ENCODE results near the gene GGT1. TPM values are rescaled to one million over a fixed set of nuclear protein-coding genes. Genes with fewer than 3 reads are reported as not detected.

The GGT1 gene
- total and polyA plus RNA-seq, 7 donors: 2.9 to 33.1 (median 5.4) TPM

DNA sequence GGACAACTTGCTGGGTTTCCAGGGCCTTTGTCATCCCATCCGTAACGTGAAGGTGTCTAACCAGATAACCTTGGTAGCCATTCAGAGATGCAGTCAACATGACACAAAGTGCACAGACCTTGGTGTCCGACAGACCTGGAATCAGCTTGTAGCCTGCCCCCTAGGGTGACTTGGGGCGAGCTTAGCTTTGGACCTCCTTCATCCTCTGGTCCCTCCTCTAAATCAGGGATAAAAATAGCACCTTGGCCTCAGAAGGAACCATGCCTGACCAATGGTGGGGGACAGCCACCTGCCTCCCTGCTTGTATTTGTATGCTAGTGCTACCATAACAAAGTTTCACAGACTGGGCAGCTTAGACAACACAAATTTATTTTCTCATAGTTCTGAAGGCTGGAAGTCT lies 43.5 kb upstream of the GGT1 start:
- Histone ChIP-seq H3K36me3 (peaks cover 0 to 47% (median 12%) of the 10 kb centered on the region in 4 donors), H3K27ac (no peak overlapping the region), H3K27me3 (no peaks in the 10 kb centered on the region), H3K4me3 (no peak overlapping the region), H3K9me3 (no peaks in the 10 kb centered on the region), H3K4me1 (peaks cover 0 to 39% (median 27%) of the 10 kb centered on the region in 4 donors)
- TF ChIP-seq POLR2AphosphoS5 (IDR thresholded peaks at IDR 0.05) (no peak), EP300 (IDR thresholded peaks at IDR 0.05) (no peak), POLR2A (IDR thresholded peaks at IDR 0.05) (no peak)
- TF ChIP-seq, protein P1, sequence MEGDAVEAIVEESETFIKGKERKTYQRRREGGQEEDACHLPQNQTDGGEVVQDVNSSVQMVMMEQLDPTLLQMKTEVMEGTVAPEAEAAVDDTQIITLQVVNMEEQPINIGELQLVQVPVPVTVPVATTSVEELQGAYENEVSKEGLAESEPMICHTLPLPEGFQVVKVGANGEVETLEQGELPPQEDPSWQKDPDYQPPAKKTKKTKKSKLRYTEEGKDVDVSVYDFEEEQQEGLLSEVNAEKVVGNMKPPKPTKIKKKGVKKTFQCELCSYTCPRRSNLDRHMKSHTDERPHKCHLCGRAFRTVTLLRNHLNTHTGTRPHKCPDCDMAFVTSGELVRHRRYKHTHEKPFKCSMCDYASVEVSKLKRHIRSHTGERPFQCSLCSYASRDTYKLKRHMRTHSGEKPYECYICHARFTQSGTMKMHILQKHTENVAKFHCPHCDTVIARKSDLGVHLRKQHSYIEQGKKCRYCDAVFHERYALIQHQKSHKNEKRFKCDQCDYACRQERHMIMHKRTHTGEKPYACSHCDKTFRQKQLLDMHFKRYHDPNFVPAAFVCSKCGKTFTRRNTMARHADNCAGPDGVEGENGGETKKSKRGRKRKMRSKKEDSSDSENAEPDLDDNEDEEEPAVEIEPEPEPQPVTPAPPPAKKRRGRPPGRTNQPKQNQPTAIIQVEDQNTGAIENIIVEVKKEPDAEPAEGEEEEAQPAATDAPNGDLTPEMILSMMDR (IDR thresholded peaks at IDR 0.05): no peak
- WGBS, 2 donors: 74 to 81% methylated on average over 4 of the region's 4 CpGs
- no peak for DNase-seq
- intact Hi-C loops (cut with DNase I): no loop called here

DNA sequence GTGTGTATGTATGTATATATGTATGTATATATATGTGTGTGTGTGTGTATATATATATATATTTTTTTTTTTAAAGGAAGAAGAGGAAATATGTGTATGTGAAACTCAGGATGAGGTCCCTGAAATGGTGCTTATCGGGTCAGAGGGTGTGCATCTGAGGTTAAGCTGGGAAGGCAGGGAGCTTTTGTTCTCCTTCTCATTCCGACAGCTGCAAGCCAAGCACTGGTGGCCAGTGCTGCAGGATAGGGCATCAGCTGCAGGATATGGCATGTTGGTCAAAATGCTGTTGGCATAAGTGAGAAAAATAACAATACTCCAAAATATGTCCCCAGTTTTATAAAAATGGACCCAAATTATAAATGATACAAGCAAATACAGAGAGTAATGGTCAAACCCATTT lies 39.7 kb upstream of the GGT1 start:
- Histone ChIP-seq H3K4me1 (peaks cover 0 to 47% (median 24%) of the 10 kb centered on the region in 4 donors), H3K27me3 (no peaks in the 10 kb centered on the region), H3K27ac (no peak overlapping the region), H3K4me3 (no peak overlapping the region), H3K36me3 (peaks cover 0 to 52% (median 5%) of the 10 kb centered on the region in 4 donors), H3K9me3 (no peaks in the 10 kb centered on the region)
- 90 to 93% methylated on average over 2 of the region's 2 CpGs for WGBS, 2 donors
- intact Hi-C loops (cut with DNase I): no loop called here
- TF ChIP-seq POLR2AphosphoS5 (IDR thresholded peaks at IDR 0.05) (no peak), EP300 (IDR thresholded peaks at IDR 0.05) (no peak)
- DNase-seq: no peak

DNA sequence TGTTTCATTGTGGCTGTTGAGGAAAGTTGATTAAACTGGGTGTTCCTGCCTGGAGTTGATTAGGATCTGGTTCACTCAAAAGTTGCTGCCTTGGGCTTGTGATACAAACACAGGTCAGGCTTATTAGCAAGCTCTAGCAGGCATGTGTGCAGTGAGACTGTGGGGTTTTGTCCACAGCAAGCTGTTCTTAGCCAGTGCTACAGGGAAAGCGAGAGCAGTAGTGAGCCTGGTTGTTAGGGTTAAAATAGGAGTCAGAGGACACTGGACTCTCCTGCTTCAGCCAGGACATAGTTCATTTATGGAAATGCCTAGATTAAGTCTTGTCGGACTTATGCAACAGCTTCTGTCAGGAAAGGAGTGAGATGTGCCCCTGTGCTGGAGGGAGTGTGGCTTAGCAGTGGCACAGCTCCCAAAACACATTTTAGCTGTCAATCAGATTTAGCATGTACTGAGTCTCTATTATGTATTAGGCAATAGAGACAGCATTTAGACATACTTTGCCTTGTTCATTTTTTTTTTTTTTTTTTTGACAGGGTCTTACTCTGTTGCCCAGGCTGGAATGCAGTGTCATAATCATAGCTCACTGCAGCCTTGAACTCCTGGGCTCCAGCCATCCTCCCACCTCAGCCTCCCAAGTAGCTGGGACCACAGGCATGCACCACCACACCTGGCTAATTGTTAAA lies 38.5 kb upstream of the GGT1 start:
- H3K4me1 ChIP-seq: peaks cover 0 to 38% (median 24%) of the 10 kb centered on the region in 4 donors
- no peaks in the 10 kb centered on the region for H3K27me3 ChIP-seq
- no peak for DNase-seq
- WGBS, 2 donors: 79 to 90% methylated on average over 2 of the region's 2 CpGs
- TF ChIP-seq POLR2A (IDR thresholded peaks at IDR 0.05) (no peak), POLR2AphosphoS5 (IDR thresholded peaks at IDR 0.05) (no peak), EP300 (IDR thresholded peaks at IDR 0.05) (no peak)
- TF ChIP-seq, protein P1 (IDR thresholded peaks at IDR 0.05): no peak
- no peak overlapping the region for H3K4me3 ChIP-seq
- H3K27ac ChIP-seq: peak overlapping the region in 1 of 4 donors; percentile 64
- H3K36me3 ChIP-seq: peaks cover 6 to 52% (median 11%) of the 10 kb centered on the region in 4 donors
- intact Hi-C loops (cut with DNase I): no loop called here
- H3K9me3 ChIP-seq: no peaks in the 10 kb centered on the region

DNA sequence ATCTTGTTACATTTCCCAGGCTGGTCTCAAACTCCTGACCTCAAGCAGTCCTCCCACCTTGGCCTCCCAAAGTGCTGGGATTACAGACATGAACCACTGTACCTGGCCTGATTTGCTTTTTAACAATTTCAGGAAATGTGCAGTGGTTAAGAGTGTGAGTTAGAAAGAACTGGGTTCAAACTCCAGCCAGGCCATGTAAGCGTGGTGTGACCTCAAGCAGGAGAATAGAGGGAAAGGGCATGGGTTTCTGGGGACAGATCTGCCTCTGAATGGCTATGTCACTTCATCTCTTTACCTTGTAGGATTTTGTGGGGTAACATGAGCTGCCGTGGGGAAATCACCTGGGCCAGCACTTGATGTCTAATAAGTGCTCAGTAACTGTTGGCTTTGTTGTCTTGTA lies 37.9 kb upstream of the GGT1 start:
- no peak for TF ChIP-seq POLR2AphosphoS5 (IDR thresholded peaks at IDR 0.05)
- TF ChIP-seq POLR2A (IDR thresholded peaks at IDR 0.05): no peak
- TF ChIP-seq, protein P1 (IDR thresholded peaks at IDR 0.05): no peak
- no peak for TF ChIP-seq EP300 (IDR thresholded peaks at IDR 0.05)
- intact Hi-C loops (cut with DNase I): no loop called here
- H3K9me3 ChIP-seq: no peaks in the 10 kb centered on the region
- H3K27ac ChIP-seq: peak overlapping the region in 1 of 4 donors; percentile 64
- H3K27me3 ChIP-seq: no peaks in the 10 kb centered on the region
- peaks cover 6 to 52% (median 15%) of the 10 kb centered on the region in 4 donors for H3K36me3 ChIP-seq
- peaks cover 0 to 36% (median 24%) of the 10 kb centered on the region in 4 donors for H3K4me1 ChIP-seq
- no peak for DNase-seq
- 90% methylated on average over 2 of the region's 2 CpGs for WGBS, 2 donors
- no peak overlapping the region for H3K4me3 ChIP-seq

DNA sequence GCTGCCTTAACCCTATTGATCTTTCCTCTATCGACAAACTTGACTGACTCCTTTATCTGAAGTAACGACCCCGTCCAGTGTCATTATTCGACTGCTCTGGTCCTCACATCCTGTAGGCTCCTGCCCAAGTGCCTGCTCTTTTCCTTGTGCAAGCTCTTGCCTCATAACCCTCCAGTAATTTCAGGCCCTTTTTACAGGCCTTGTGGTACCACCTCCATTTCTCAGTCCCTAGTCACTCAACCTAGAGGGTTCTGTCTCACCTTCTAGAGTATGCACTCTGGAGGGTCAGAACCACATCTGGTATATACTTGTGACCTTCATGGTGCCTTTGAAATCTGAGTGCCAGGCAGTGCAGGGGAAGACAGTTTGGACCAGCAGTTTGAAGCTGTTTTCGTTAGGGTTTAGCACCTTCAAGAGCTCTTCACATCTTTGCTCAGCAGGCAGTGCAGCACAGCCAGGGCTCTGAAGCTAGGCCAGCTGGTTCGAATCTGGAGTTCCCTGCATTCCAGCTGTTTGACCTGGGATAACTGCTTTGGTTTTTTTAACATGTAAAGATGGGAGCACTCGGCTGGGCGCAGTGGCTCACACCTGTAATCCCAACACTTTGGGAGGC lies 36.0 kb upstream of the GGT1 start:
- H3K4me1 ChIP-seq: peaks cover 0 to 36% (median 24%) of the 10 kb centered on the region in 4 donors
- 81 to 85% methylated on average over 8 of the region's 8 CpGs for WGBS, 2 donors
- DNase-seq: no peak
- TF ChIP-seq, protein P1 (IDR thresholded peaks at IDR 0.05): no peak
- TF ChIP-seq POLR2AphosphoS5 (IDR thresholded peaks at IDR 0.05) (no peak), POLR2A (IDR thresholded peaks at IDR 0.05) (no peak), EP300 (IDR thresholded peaks at IDR 0.05) (no peak)
- peaks cover 7 to 58% (median 26%) of the 10 kb centered on the region in 4 donors for H3K36me3 ChIP-seq
- no peaks in the 10 kb centered on the region for H3K27me3 ChIP-seq
- H3K9me3 ChIP-seq: no peaks in the 10 kb centered on the region
- H3K27ac ChIP-seq: no peak overlapping the region
- no peak overlapping the region for H3K4me3 ChIP-seq
- intact Hi-C loops (cut with DNase I): no loop called here
